ENCODE data around the gene XPNPEP2. TPM values are rescaled to one million over a fixed set of nuclear protein-coding genes. Genes with fewer than 3 reads are reported as not detected.

Gene XPNPEP2
- total RNA-seq, 1 experiment from 2014 or later, result 0.11 TPM

GRCh38 chrX:129732857-129733256 is 5.9 kb upstream of the XPNPEP2 start:
- Mint-ChIP-seq H3K4me3 (no peak overlapping the region), H3K36me3 (no peaks in the 10 kb centered on the region), H3K27ac (no peak overlapping the region), H3K4me1 (peaks cover 12% of the 10 kb centered on the region), H3K27me3 (ENCODE audit: low read depth) (peaks cover 6% of the 10 kb centered on the region), H3K9me3 (no peaks in the 10 kb centered on the region)
- POLR2A ChIA-PET, result no interaction called here
- CTCF ChIA-PET, result no interaction called here
- TF ChIP-seq, protein P1, sequence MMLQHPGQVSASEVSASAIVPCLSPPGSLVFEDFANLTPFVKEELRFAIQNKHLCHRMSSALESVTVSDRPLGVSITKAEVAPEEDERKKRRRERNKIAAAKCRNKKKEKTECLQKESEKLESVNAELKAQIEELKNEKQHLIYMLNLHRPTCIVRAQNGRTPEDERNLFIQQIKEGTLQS (CRISPR knock-in tag; conservative IDR thresholded peaks at IDR 0.05), result no peak
- ATAC-seq, result no peak
- DNase-seq (ENCODE audit: low spot score), result no peak

GRCh38 chrX:129733335-129733734 is 5.4 kb upstream of the XPNPEP2 start:
- TF ChIP-seq IRF1 (CRISPR knock-in tag; IDR thresholded peaks at IDR 0.05), result no peak
- TF ChIP-seq GRHL2 (CRISPR knock-in tag; IDR thresholded peaks at IDR 0.05; ENCODE audit: insufficient replicate concordance, severe bottlenecking), result no peak
- TF ChIP-seq PRRX2 (CRISPR knock-in tag; IDR thresholded peaks at IDR 0.05), result no peak
- TF ChIP-seq, protein P2, sequence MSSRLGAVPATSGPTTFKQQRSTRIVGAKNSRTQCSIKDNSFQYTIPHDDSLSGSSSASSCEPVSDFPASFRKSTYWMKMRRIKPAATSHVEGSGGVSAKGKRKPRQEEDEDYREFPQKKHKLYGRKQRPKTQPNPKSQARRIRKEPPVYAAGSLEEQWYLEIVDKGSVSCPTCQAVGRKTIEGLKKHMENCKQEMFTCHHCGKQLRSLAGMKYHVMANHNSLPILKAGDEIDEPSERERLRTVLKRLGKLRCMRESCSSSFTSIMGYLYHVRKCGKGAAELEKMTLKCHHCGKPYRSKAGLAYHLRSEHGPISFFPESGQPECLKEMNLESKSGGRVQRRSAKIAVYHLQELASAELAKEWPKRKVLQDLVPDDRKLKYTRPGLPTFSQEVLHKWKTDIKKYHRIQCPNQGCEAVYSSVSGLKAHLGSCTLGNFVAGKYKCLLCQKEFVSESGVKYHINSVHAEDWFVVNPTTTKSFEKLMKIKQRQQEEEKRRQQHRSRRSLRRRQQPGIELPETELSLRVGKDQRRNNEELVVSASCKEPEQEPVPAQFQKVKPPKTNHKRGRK (CRISPR knock-in tag; IDR thresholded peaks at IDR 0.05; ENCODE audit: borderline replicate concordance), result no peak
- TF ChIP-seq ZNF423 (CRISPR knock-in tag; IDR thresholded peaks at IDR 0.05), result no peak
- Mint-ChIP-seq H3K27ac (no peak overlapping the region), H3K4me3 (no peak overlapping the region), H3K36me3 (no peaks in the 10 kb centered on the region), H3K4me1 (peaks cover 13% of the 10 kb centered on the region), H3K27me3 (ENCODE audit: low read depth) (peaks cover 10% of the 10 kb centered on the region), H3K9me3 (no peaks in the 10 kb centered on the region)
- POLR2A ChIA-PET, result no interaction called here
- DNase-seq (ENCODE audit: low spot score) (no peak), ATAC-seq (no peak)
- CTCF ChIA-PET, result no interaction called here

DNA sequence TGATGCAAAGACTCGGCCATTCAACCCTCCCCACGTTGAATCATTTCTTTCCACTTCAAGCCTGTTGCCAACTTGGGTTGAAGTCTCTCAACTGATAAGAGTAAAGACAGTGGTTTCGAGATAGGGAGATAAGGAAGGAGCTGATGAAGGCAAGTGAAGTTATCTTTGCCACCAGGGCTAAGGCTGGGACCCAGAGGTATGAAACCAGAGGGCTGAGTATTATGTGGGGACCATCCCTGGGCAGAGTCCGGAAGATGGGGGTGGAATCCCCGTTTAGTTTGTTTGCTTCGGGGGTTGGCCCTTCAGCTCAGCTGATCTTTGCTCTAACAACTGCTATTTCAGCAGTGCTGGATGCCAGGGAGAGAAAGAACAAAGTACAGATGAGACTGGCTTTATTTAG is 2.3 kb upstream of the XPNPEP2 start:
- no peak for DNase-seq (ENCODE audit: low spot score)
- Mint-ChIP-seq H3K4me1 (peaks cover 27% of the 10 kb centered on the region), H3K9me3 (no peaks in the 10 kb centered on the region), H3K36me3 (no peaks in the 10 kb centered on the region), H3K4me3 (no peak overlapping the region), H3K27me3 (ENCODE audit: low read depth) (peaks cover 10% of the 10 kb centered on the region), H3K27ac (no peak overlapping the region)
- ATAC-seq, result no peak
- ChIA-PET POLR2A (no interaction called here), CTCF (interaction anchor here (0.9 kb wide), 1 partner anchor 10 kb away, joined by 6 read pairs; no protein-coding TSS in a partner anchor)
- TF ChIP-seq ZNF138 (CRISPR knock-in tag; conservative IDR thresholded peaks at IDR 0.05) (no peak), ZNF532 (CRISPR knock-in tag; IDR thresholded peaks at IDR 0.05; ENCODE audit: borderline replicate concordance) (no peak), E2F1 (CRISPR knock-in tag; IDR thresholded peaks at IDR 0.05) (no peak), CREM (CRISPR knock-in tag; IDR thresholded peaks at IDR 0.05) (no peak), JAZF1 (CRISPR knock-in tag; IDR thresholded peaks at IDR 0.05) (no peak), ESRRA (CRISPR knock-in tag; IDR thresholded peaks at IDR 0.05; ENCODE audit: borderline replicate concordance) (no peak), GRHL2 (CRISPR knock-in tag; IDR thresholded peaks at IDR 0.05; ENCODE audit: insufficient replicate concordance, severe bottlenecking) (no peak), HMGXB4 (CRISPR knock-in tag; IDR thresholded peaks at IDR 0.05) (no peak), EMX1 (CRISPR knock-in tag; IDR thresholded peaks at IDR 0.05) (no peak)
- TF ChIP-seq, protein P3, sequence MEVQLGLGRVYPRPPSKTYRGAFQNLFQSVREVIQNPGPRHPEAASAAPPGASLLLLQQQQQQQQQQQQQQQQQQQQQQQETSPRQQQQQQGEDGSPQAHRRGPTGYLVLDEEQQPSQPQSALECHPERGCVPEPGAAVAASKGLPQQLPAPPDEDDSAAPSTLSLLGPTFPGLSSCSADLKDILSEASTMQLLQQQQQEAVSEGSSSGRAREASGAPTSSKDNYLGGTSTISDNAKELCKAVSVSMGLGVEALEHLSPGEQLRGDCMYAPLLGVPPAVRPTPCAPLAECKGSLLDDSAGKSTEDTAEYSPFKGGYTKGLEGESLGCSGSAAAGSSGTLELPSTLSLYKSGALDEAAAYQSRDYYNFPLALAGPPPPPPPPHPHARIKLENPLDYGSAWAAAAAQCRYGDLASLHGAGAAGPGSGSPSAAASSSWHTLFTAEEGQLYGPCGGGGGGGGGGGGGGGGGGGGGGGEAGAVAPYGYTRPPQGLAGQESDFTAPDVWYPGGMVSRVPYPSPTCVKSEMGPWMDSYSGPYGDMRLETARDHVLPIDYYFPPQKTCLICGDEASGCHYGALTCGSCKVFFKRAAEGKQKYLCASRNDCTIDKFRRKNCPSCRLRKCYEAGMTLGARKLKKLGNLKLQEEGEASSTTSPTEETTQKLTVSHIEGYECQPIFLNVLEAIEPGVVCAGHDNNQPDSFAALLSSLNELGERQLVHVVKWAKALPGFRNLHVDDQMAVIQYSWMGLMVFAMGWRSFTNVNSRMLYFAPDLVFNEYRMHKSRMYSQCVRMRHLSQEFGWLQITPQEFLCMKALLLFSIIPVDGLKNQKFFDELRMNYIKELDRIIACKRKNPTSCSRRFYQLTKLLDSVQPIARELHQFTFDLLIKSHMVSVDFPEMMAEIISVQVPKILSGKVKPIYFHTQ (CRISPR knock-in tag; IDR thresholded peaks at IDR 0.05), result no peak
- TF ChIP-seq, protein P4, sequence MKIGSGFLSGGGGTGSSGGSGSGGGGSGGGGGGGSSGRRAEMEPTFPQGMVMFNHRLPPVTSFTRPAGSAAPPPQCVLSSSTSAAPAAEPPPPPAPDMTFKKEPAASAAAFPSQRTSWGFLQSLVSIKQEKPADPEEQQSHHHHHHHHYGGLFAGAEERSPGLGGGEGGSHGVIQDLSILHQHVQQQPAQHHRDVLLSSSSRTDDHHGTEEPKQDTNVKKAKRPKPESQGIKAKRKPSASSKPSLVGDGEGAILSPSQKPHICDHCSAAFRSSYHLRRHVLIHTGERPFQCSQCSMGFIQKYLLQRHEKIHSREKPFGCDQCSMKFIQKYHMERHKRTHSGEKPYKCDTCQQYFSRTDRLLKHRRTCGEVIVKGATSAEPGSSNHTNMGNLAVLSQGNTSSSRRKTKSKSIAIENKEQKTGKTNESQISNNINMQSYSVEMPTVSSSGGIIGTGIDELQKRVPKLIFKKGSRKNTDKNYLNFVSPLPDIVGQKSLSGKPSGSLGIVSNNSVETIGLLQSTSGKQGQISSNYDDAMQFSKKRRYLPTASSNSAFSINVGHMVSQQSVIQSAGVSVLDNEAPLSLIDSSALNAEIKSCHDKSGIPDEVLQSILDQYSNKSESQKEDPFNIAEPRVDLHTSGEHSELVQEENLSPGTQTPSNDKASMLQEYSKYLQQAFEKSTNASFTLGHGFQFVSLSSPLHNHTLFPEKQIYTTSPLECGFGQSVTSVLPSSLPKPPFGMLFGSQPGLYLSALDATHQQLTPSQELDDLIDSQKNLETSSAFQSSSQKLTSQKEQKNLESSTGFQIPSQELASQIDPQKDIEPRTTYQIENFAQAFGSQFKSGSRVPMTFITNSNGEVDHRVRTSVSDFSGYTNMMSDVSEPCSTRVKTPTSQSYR (CRISPR knock-in tag; IDR thresholded peaks at IDR 0.05), result no peak
